GM21360 (cell line): ENCODE data around the gene CNN3.

Experiments used
- ATAC-seq: cut with Tn5 transposase; IDR thresholded peaks from one replicate; pipeline ENCODE4 v1.9.1; 2021; ENCODE audit warnings: mild to moderate bottlenecking, moderate library complexity; ENCODE audit not compliant: unreplicated experiment

Gene CNN3

DNA sequence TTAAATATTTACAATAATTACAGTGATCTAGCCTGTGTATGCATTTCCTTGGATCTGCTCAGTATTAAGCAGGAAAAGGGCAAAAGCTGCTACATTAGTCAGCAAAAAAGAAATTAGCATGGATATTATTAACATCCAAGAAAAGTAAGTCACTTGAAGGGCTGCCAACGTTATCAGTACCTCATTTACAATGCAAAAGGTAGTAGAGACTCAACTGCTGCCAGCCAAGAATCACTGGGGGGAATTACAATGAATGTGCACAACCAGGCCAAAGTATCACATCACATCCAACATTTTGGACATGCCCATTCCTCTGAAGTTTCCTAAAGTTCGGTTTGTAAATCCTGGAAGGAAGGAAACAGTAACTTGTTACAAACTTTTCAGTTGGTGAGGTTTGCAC, 1.9 kb downstream of the CNN3 start:
- ATAC-seq = no peak

- no peak for ATAC-seq
Measured at GRCh38 chr1:94922761-94923331, 4.1 kb downstream of the CNN3 start.

GRCh38 chr1:94921977-94922376, 4.9 kb downstream of the CNN3 start:
- no peak for ATAC-seq

DNA sequence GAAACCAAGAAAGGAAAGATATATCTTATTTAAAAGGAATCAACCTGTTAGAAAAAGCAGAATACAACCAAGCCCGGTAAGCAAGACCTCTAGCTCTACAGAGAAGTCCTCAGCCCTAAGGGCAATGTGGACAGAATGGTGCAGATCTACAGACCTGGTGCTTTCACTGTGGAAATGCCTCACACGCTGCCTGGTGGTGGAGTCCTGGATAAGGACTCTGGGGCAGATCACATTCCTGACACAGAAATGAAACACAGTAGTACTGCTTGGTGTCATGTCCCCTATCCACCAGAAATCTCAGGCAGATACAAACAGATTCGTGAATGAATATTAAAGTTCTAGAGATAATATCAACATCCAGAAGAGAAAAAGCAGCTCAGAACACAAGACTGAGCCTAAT, 6.8 kb downstream of the CNN3 start:
- ATAC-seq = no peak

DNA sequence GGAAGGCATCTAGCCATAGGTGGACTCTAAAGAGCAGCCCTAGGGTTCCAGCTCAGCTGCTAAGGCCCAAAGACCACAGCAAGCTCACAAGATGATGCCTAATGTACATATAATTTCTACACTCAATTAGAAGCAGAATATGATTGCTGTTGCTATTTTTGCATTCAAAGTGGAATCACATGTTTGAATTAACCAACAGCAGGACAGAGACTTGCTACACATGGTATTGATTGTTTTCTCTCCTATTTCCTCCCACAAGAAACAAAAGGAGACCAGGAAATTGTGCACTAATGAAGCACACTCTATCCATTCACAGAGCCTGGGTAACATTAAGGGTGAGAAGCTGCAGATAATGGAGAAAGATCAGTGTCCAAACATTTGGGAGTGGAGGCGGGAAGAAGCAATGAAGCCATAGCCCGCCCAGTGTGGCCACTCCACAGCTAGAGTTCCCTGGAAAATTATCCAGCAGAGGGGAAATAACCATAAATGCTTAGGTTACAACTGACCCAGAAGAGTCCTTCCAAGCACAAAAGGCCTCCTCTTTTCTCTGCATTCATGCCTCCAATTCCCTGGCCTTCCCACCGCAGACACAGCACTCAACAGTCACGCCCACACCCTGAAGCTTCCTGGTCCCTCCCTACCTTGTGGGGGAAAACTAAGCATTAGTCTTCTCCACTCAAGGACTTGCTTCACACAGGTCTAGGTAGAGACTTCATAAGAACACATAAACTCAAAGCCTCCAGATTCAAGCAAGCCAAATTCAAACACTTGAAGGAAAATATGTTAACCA, 7.5 kb downstream of the CNN3 start:
- no peak for ATAC-seq

DNA sequence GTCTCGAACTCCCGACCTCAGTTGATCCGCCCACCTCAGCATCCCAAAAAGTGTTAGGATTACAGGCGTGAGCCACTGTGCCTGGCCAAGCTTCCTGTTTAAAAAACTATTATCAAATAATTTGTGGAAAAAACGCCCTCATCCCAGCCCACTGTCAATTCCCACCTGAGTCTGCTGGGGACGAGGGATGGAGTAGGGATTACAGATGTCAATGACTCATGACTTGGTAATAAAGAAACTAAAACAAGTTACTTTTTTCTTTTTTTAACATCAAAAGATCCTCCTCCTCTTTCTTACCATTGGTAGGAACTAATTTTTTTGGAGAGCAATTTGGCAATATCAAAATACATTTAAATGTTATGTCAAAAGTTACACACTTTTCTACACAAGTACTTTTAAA, 9.7 kb downstream of the CNN3 start:
- ATAC-seq = no peak

GRCh38 chr1:94912263-94913184, 14.4 kb downstream of the CNN3 start:
- ATAC-seq = no peak

- no peak for ATAC-seq
Measured at GRCh38 chr1:94909486-94909885, 17.4 kb downstream of the CNN3 start.

GRCh38 chr1:94908965-94909364, 17.9 kb downstream of the CNN3 start:
- no peak for ATAC-seq

DNA sequence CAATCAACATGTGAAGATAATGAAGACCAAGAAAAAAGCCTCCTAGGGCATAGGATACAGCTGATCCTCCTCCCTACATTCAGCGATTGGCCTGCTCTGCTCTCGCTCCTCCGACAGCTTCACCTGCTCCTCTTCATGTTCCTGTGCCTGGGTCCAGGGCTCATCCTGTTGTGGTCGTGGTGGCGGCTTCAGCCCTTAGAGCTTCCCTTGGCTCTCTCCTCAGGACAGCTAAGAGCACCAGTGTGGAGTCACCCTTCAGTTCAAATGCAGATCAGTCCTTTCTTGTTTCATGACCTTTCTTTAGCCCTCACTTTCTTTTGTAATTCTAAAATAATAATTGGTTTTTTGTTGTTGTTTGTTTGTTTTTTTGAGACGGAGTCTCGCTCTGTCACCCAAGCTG, 18.7 kb downstream of the CNN3 start:
- no peak for ATAC-seq

DNA sequence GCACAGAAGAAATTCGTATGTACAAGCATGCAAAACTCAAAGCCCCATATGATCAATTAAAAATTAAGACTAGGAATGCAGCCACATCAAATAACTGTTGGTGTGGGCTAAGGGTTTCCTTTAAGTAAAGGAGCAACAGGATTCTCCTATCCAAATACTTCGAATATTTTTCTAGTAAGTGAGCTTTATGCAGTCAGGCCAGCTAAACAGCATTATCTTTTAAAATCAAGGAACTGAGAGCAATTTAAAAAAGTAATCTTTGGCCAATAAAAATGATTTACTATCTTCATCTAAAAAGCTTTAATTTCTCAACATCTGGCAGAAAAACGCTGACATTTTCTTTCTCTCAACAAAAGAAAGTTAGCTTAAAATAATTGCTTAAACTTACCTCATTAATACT, 19.8 kb downstream of the CNN3 start:
- no peak for ATAC-seq

- ATAC-seq = no peak
Measured at GRCh38 chr1:94906382-94906781, 20.5 kb downstream of the CNN3 start.

GRCh38 chr1:94905207-94905606, 21.7 kb downstream of the CNN3 start:
- no peak for ATAC-seq

GRCh38 chr1:94903280-94904009, 23.5 kb downstream of the CNN3 start:
- ATAC-seq = no peak

DNA sequence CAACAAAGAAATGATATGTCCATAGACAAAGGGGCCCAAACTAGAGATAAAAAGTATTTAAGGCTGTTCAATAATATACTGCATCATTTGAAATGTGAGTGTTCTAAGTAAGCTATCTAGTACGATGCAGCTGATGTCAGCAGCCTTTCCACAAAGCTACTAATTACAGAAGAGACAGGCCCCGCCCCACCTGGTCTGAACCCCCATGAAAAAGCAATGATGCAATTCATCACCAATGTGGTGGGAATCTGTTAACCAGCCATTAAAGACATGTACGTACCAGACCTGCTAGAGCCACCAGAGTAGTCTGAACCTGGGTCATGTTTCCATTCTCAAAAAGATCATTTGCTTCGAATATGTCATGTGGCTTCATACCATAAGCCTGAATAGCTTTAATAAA, 25.1 kb downstream of the CNN3 start:
- no peak for ATAC-seq

DNA sequence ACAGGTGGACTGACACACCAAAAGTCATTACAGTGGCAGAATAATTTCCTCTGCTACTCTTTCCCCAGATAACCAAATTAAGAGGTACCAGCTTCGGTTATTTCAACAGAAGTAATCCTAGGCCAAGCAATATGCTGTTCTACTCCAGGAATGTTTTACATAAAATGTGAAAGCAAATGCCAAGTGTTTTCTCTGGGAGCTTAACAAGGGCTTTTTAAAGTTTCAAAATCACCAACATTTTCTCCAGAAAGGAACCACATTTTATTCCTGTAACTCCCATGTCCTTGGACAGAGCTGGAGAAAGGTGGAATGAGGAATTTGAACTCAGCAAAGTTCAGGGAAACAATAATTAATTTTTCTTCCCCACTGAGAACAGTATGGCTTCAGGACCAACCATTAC, 27.2 kb downstream of the CNN3 start:
- no peak for ATAC-seq

GRCh38 chr1:94898491-94899385, 28.2 kb downstream of the CNN3 start:
- ATAC-seq = no peak

DNA sequence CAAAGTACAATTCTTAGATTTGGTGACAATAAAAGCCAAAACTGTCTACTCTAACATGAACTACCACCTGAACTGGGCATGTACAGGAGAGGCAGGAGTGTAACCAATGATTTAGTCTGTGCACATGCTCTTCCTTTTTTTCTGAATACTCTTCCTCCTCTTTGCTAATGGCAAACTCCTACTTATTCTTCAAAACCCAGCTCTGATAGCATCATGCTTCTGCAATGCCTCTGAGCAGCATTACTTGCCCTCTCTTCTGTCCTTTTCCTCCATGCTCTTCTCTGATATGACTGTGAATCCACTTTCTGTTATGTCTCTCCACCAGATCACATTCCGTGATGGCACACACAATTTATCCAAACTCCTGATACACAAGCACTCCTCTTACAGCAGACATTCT, 31.4 kb downstream of the CNN3 start:
- no peak for ATAC-seq

DNA sequence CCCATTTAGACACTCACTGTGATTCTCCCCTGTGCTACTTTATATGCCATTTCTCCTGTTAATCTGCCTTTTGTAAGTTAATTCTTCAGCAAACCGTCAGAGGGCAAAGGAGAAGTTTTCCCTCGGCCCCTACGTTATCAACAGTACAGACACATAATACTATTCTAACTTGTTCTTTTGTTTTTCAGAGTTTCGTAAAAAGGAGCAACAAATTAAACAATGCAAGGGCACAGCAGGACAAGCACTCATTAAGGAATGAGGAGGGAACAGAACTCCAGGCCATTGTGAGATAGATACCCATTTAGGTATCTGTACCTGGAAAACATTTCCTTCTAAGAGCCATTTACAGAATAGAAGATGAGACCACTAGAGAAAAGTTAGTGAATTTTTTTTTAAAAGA, 32.3 kb downstream of the CNN3 start:
- ATAC-seq = no peak

DNA sequence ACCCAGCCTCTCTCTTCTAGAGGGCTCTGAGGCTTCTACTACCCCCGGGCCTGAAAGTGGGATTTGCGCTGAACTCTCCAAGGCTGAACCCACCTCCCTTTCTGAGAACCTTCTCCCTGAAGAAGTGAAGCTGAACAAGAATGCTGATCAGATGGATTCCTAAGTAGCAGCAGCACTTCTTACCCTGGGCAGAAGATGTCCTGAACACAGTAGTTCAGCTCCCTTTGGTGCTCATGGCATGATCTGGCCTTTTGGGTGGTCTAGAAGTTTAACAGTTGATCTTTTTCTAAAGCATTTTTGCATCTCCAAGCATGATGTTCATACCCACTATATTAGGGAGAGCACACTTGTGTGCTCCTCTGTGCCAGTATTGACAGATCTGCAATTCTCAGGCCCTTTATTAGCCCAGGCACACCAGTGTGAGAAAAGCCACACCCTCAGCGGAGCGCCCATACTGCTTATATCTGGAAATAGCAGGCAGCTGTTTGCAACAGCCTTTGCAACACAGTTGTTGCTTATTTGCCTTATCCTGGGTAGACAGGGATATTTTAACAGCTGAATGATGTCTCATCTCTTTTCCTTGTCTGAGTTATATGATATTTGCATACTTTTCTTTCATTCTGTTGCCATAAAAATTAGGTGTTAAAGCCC, 34.2 kb downstream of the CNN3 start:
- ATAC-seq = no peak
